Measurements from ENCODE around the gene CCR9.

DNA sequence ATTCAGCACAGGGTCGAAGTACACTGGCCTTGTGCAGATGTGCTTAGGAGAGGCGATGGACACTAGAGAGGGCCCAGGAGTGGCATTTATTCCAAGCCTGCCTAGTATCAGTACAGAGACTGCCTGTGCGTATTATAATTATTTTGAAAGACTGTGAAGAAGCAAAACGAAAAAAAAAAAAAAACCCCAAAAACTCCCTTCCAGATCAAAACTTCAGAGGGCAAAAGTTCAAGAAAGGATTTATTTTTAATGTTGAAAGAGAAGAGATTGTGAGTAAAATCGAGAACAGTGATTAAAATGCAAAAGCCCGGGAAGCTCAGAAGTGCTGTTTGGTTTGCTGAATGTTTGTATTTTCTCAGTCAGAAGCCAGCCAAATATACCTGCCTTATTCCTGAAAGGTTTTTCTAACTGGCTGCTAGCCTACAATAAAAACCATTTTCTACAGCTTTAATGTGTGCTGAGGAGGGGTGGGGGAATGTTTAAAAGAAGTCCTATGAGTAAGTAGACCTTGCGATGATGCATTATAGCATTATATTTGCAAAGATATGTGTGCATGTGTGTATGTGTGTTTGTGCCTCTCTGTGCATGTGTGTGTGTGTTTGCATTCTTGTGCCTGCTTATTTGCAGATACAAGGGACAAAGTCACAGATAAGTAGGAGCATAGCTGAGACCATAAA, 25.2 kb upstream of the CCR9 start:
- TF ChIP-seq EZH2 (IDR thresholded peaks at IDR 0.05), result no peak
- TF ChIP-seq, protein P1, sequence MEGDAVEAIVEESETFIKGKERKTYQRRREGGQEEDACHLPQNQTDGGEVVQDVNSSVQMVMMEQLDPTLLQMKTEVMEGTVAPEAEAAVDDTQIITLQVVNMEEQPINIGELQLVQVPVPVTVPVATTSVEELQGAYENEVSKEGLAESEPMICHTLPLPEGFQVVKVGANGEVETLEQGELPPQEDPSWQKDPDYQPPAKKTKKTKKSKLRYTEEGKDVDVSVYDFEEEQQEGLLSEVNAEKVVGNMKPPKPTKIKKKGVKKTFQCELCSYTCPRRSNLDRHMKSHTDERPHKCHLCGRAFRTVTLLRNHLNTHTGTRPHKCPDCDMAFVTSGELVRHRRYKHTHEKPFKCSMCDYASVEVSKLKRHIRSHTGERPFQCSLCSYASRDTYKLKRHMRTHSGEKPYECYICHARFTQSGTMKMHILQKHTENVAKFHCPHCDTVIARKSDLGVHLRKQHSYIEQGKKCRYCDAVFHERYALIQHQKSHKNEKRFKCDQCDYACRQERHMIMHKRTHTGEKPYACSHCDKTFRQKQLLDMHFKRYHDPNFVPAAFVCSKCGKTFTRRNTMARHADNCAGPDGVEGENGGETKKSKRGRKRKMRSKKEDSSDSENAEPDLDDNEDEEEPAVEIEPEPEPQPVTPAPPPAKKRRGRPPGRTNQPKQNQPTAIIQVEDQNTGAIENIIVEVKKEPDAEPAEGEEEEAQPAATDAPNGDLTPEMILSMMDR (IDR thresholded peaks at IDR 0.05), result no peak
